ENCODE data around the gene ZEB2.

GRCh38 chr2:144455987-144456386, 63.9 kb downstream of the ZEB2 start:
- TF ChIP-seq POLR2AphosphoS5 (IDR thresholded peaks at IDR 0.05), result no peak
- TF ChIP-seq, protein P1, sequence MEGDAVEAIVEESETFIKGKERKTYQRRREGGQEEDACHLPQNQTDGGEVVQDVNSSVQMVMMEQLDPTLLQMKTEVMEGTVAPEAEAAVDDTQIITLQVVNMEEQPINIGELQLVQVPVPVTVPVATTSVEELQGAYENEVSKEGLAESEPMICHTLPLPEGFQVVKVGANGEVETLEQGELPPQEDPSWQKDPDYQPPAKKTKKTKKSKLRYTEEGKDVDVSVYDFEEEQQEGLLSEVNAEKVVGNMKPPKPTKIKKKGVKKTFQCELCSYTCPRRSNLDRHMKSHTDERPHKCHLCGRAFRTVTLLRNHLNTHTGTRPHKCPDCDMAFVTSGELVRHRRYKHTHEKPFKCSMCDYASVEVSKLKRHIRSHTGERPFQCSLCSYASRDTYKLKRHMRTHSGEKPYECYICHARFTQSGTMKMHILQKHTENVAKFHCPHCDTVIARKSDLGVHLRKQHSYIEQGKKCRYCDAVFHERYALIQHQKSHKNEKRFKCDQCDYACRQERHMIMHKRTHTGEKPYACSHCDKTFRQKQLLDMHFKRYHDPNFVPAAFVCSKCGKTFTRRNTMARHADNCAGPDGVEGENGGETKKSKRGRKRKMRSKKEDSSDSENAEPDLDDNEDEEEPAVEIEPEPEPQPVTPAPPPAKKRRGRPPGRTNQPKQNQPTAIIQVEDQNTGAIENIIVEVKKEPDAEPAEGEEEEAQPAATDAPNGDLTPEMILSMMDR (IDR thresholded peaks at IDR 0.05), result no peak
- TF ChIP-seq POLR2A (IDR thresholded peaks at IDR 0.05), result no peak

Measured in sigmoid colon (tissue), 4 donors.